ENCODE data around the gene ITPR2.
"Not testable (repeated sequence)": the region's sequence is repeated elsewhere in the genome, so short reads cannot be mapped to it uniquely, and the experiment has no call there.

The ITPR2 gene

GRCh38 chr12:26654623-26655022 is 178.4 kb downstream of the ITPR2 start:
- H3K4me3 ChIP-seq (ENCODE audit: low read depth, low read length), result no peak overlapping the region

GRCh38 chr12:26651566-26652188 is 181.3 kb downstream of the ITPR2 start:
- Histone ChIP-seq H3K4me3 (ENCODE audit: low read depth, low read length) (no peak overlapping the region), H3K9ac (ENCODE audit: low read depth, low read length) (no peak overlapping the region), H3K27me3 (ENCODE audit: control insufficient read depth, insufficient read depth, low read length) (no peaks in the 10 kb centered on the region), H3K9me3 (ENCODE audit: control insufficient read depth, insufficient read depth, low read length) (no peaks in the 10 kb centered on the region), H3K36me3 (ENCODE audit: control insufficient read depth, insufficient read depth, low read length) (peaks cover 35% of the 10 kb centered on the region), H3K4me1 (ENCODE audit: control insufficient read depth, insufficient read depth, low read length) (no peaks in the 10 kb centered on the region), H3K27ac (ENCODE audit: low read depth, low read length) (no peak overlapping the region)

More at GRCh38 chr12:26654623-26655022, 178.4 kb downstream of the ITPR2 start:
- H3K4me1 ChIP-seq (ENCODE audit: control insufficient read depth, insufficient read depth, low read length), result no peaks in the 10 kb centered on the region
- no peak overlapping the region for H3K9ac ChIP-seq (ENCODE audit: low read depth, low read length)
- H3K9me3 ChIP-seq (ENCODE audit: control insufficient read depth, insufficient read depth, low read length), result no peaks in the 10 kb centered on the region
- no peak overlapping the region for H3K27ac ChIP-seq (ENCODE audit: low read depth, low read length)
- no peaks in the 10 kb centered on the region for H3K27me3 ChIP-seq (ENCODE audit: control insufficient read depth, insufficient read depth, low read length)
- peaks cover 57% of the 10 kb centered on the region for H3K36me3 ChIP-seq (ENCODE audit: control insufficient read depth, insufficient read depth, low read length)

GRCh38 chr12:26651036-26651435 is 182.0 kb downstream of the ITPR2 start:
- H3K4me3 ChIP-seq (ENCODE audit: low read depth, low read length), result no peak overlapping the region
- peaks cover 29% of the 10 kb centered on the region for H3K36me3 ChIP-seq (ENCODE audit: control insufficient read depth, insufficient read depth, low read length)
- H3K27ac ChIP-seq (ENCODE audit: low read depth, low read length), result no peak overlapping the region
- no peaks in the 10 kb centered on the region for H3K4me1 ChIP-seq (ENCODE audit: control insufficient read depth, insufficient read depth, low read length)
- no peak overlapping the region for H3K9ac ChIP-seq (ENCODE audit: low read depth, low read length)
- H3K9me3 ChIP-seq (ENCODE audit: control insufficient read depth, insufficient read depth, low read length), result no peaks in the 10 kb centered on the region
- no peaks in the 10 kb centered on the region for H3K27me3 ChIP-seq (ENCODE audit: control insufficient read depth, insufficient read depth, low read length)

- Histone ChIP-seq H3K27ac (ENCODE audit: low read depth, low read length) (no peak overlapping the region), H3K9me3 (ENCODE audit: control insufficient read depth, insufficient read depth, low read length) (no peaks in the 10 kb centered on the region), H3K36me3 (ENCODE audit: control insufficient read depth, insufficient read depth, low read length) (peaks cover 13% of the 10 kb centered on the region; the same call in 1 of the 2 replicates), H3K9ac (ENCODE audit: low read depth, low read length) (no peak overlapping the region), H3K27me3 (ENCODE audit: control insufficient read depth, insufficient read depth, low read length) (no peaks in the 10 kb centered on the region), H3K4me1 (ENCODE audit: control insufficient read depth, insufficient read depth, low read length) (peaks cover 9% of the 10 kb centered on the region), H3K4me3 (ENCODE audit: low read depth, low read length) (no peak overlapping the region)
These were observed 184.0 kb downstream of the ITPR2 start for GRCh38 chr12:26648999-26649398.

- Histone ChIP-seq H3K9me3 (ENCODE audit: control insufficient read depth, insufficient read depth, low read length) (no peaks in the 10 kb centered on the region), H3K4me3 (ENCODE audit: low read depth, low read length) (no peak overlapping the region), H3K9ac (ENCODE audit: low read depth, low read length) (no peak overlapping the region), H3K36me3 (ENCODE audit: control insufficient read depth, insufficient read depth, low read length) (peaks cover 10% of the 10 kb centered on the region; the same call in 1 of the 2 replicates), H3K27ac (ENCODE audit: low read depth, low read length) (no peak overlapping the region), H3K4me1 (ENCODE audit: control insufficient read depth, insufficient read depth, low read length) (peaks cover 13% of the 10 kb centered on the region), H3K27me3 (ENCODE audit: control insufficient read depth, insufficient read depth, low read length) (no peaks in the 10 kb centered on the region)
These were observed 184.4 kb downstream of the ITPR2 start for GRCh38 chr12:26648584-26648983.

GRCh38 chr12:26648066-26648465 is 184.9 kb downstream of the ITPR2 start:
- no peak overlapping the region for H3K4me3 ChIP-seq (ENCODE audit: low read depth, low read length)
- peaks cover 10% of the 10 kb centered on the region; the same call in 1 of the 2 replicates for H3K36me3 ChIP-seq (ENCODE audit: control insufficient read depth, insufficient read depth, low read length)
- H3K27me3 ChIP-seq (ENCODE audit: control insufficient read depth, insufficient read depth, low read length), result no peaks in the 10 kb centered on the region
- H3K9me3 ChIP-seq (ENCODE audit: control insufficient read depth, insufficient read depth, low read length), result no peaks in the 10 kb centered on the region
- H3K27ac ChIP-seq (ENCODE audit: low read depth, low read length), result no peak overlapping the region
- peaks cover 18% of the 10 kb centered on the region for H3K4me1 ChIP-seq (ENCODE audit: control insufficient read depth, insufficient read depth, low read length)
- H3K9ac ChIP-seq (ENCODE audit: low read depth, low read length), result no peak overlapping the region

GRCh38 chr12:26647088-26647487 is 185.9 kb downstream of the ITPR2 start:
- Histone ChIP-seq H3K9me3 (ENCODE audit: control insufficient read depth, insufficient read depth, low read length) (no peaks in the 10 kb centered on the region), H3K36me3 (ENCODE audit: control insufficient read depth, insufficient read depth, low read length) (peaks cover 3% of the 10 kb centered on the region; the same call in 1 of the 2 replicates), H3K4me3 (ENCODE audit: low read depth, low read length) (no peak overlapping the region), H3K27ac (ENCODE audit: low read depth, low read length) (no peak overlapping the region), H3K4me1 (ENCODE audit: control insufficient read depth, insufficient read depth, low read length) (peaks cover 20% of the 10 kb centered on the region), H3K27me3 (ENCODE audit: control insufficient read depth, insufficient read depth, low read length) (no peaks in the 10 kb centered on the region), H3K9ac (ENCODE audit: low read depth, low read length) (no peak overlapping the region)

GRCh38 chr12:26646571-26646970 is 186.4 kb downstream of the ITPR2 start:
- peaks cover 20% of the 10 kb centered on the region for H3K4me1 ChIP-seq (ENCODE audit: control insufficient read depth, insufficient read depth, low read length)
- no peak overlapping the region for H3K9ac ChIP-seq (ENCODE audit: low read depth, low read length)
- no peaks in the 10 kb centered on the region for H3K27me3 ChIP-seq (ENCODE audit: control insufficient read depth, insufficient read depth, low read length)
- no peak overlapping the region for H3K27ac ChIP-seq (ENCODE audit: low read depth, low read length)
- no peak overlapping the region for H3K4me3 ChIP-seq (ENCODE audit: low read depth, low read length)
- peaks cover 3% of the 10 kb centered on the region; the same call in 1 of the 2 replicates for H3K36me3 ChIP-seq (ENCODE audit: control insufficient read depth, insufficient read depth, low read length)
- H3K9me3 ChIP-seq (ENCODE audit: control insufficient read depth, insufficient read depth, low read length), result no peaks in the 10 kb centered on the region

- not testable (repeated sequence) for H3K27me3 ChIP-seq (ENCODE audit: control insufficient read depth, insufficient read depth, low read length); H3K4me3 ChIP-seq (ENCODE audit: low read depth, low read length); H3K36me3 ChIP-seq (ENCODE audit: control insufficient read depth, insufficient read depth, low read length); H3K9me3 ChIP-seq (ENCODE audit: control insufficient read depth, insufficient read depth, low read length); H3K9ac ChIP-seq (ENCODE audit: low read depth, low read length)
- peak overlapping the region; percentile 74 for H3K27ac ChIP-seq (ENCODE audit: low read depth, low read length)
- H3K4me1 ChIP-seq (ENCODE audit: control insufficient read depth, insufficient read depth, low read length), result peaks cover 20% of the 10 kb centered on the region
These were observed 188.6 kb downstream of the ITPR2 start for GRCh38 chr12:26644376-26644775.

GRCh38 chr12:26643532-26644315 is 189.3 kb downstream of the ITPR2 start:
- Histone ChIP-seq H3K9me3 (ENCODE audit: control insufficient read depth, insufficient read depth, low read length) (no peaks in the 10 kb centered on the region), H3K4me3 (ENCODE audit: low read depth, low read length) (peak overlapping the region; percentile 36), H3K9ac (ENCODE audit: low read depth, low read length) (no peak overlapping the region), H3K27me3 (ENCODE audit: control insufficient read depth, insufficient read depth, low read length) (no peaks in the 10 kb centered on the region), H3K4me1 (ENCODE audit: control insufficient read depth, insufficient read depth, low read length) (peaks cover 20% of the 10 kb centered on the region), H3K27ac (ENCODE audit: low read depth, low read length) (peak overlapping the region; percentile 74), H3K36me3 (ENCODE audit: control insufficient read depth, insufficient read depth, low read length) (no peaks in the 10 kb centered on the region; the same call in 1 of the 2 replicates)

- H3K9ac ChIP-seq (ENCODE audit: low read depth, low read length), result no peak overlapping the region
- H3K27me3 ChIP-seq (ENCODE audit: control insufficient read depth, insufficient read depth, low read length), result no peaks in the 10 kb centered on the region
These were observed 190.6 kb downstream of the ITPR2 start for GRCh38 chr12:26642361-26642760.

More at GRCh38 chr12:26642361-26642760, 190.6 kb downstream of the ITPR2 start:
- H3K36me3 ChIP-seq (ENCODE audit: control insufficient read depth, insufficient read depth, low read length), result no peaks in the 10 kb centered on the region
- H3K4me1 ChIP-seq (ENCODE audit: control insufficient read depth, insufficient read depth, low read length), result peaks cover 20% of the 10 kb centered on the region
- H3K27ac ChIP-seq (ENCODE audit: low read depth, low read length), result no peak overlapping the region
- no peak overlapping the region for H3K4me3 ChIP-seq (ENCODE audit: low read depth, low read length)
- H3K9me3 ChIP-seq (ENCODE audit: control insufficient read depth, insufficient read depth, low read length), result no peaks in the 10 kb centered on the region

Data from HUES48 (cell line).